ENCODE measurements around the gene ZNF232. TPM values are rescaled to one million over a fixed set of nuclear protein-coding genes. Genes with fewer than 3 reads are reported as not detected.

ZNF232 gene
- 2.5 and 4.4 TPM in 2 replicates for total RNA-seq

GRCh38 chr17:5111402-5112204 lies at the start of gene ZNF232:
TSS of gene ZNF232 (minus strand) at chr17:5111878. CDS start at chr17:5111822, 56 bp downstream.

GRCh38 chr17:5115673-5116651 lies 4.3 kb upstream of the ZNF232 start, which contains the start of gene USP6:
TSS of gene USP6 (plus strand) at chr17:5116032. CDS start at chr17:5130368, 14,336 bp downstream.

DNA sequence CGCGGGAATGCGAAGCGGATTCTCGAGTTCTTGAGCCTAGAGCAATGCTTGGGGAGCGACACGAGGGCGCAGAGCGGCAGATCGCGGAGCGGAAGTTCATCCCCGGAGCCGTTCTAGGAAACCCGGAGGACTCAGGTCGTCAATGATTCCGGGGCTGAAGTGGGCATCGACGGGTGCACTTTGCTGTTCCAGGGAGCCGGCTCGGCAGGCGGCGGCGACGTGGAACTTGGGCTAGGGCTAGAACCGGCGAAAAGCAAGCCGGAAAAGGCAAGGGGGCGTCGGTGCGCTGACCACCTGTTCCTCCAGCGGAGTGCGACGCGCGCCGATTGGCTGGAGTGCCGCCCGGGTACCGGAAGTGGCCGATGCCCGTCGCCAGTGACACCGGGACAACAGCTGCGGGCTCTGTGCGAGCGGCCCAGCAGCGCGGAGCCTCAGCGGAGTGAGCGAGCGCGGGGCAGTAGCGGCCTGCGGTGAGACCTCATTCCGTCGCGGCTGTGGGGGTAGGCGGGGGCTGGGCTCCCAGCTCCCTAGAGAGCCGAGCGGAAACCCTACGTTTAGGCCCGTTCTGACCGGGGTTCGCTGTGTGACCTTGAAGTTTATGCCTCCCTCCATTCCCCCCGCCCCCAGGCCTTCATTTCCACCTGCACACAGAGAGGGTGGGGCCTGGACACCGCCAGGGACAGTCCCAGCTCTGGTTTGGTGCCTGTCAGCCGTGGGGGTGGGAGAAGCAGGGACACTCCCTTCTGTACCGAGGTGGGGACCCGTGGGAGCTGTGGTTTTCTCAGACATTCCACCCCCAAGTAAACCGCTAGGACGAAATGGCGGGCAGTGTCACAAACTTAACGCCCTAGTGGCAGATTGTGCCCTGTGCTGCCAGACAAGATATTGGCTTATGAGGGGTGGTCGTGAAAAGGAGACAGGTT lies 33.3 kb downstream of the ZNF232 start, which contains the start of gene ZFP3:
Gene ZFP3 (plus strand): TSS at position 362 of the 923 bp plus-strand sequence. CDS start 13,038 bp downstream, outside the sequence.

Other genes starting within 250 kb of the ZNF232 start
- gene C17orf107, start 212.3 kb downstream of the ZNF232 start, total RNA-seq: 3.8 and 5.4 TPM in 2 replicates
- gene CHRNE, start 208.8 kb downstream of the ZNF232 start, total RNA-seq: 0.51 TPM in 1 of 2 replicates, not detected in the other
- gene GP1BA, start 179.6 kb downstream of the ZNF232 start, total RNA-seq: not detected in 2 replicates
- 31.3 and 50.4 TPM in 2 replicates for gene SLC25A11, start 171.8 kb downstream of the ZNF232 start, total RNA-seq
- gene RNF167, start 171.6 kb downstream of the ZNF232 start, total RNA-seq: 55.7 and 65.9 TPM in 2 replicates
- 692 and 1,126 TPM in 2 replicates for gene PFN1, start 163.3 kb downstream of the ZNF232 start, total RNA-seq
- 1.6 and 10.7 TPM in 2 replicates for gene ENO3, start 160.8 kb downstream of the ZNF232 start, total RNA-seq
- gene SPAG7, start 144.1 kb downstream of the ZNF232 start, total RNA-seq: 55.8 and 67.8 TPM in 2 replicates
- gene CAMTA2, start 124.2 kb downstream of the ZNF232 start, total RNA-seq: 19.3 and 28.2 TPM in 2 replicates
- gene INCA1, start 114.4 kb downstream of the ZNF232 start, total RNA-seq: 0.47 and 1.6 TPM in 2 replicates
- gene KIF1C, start 113.9 kb downstream of the ZNF232 start, total RNA-seq: 36.3 and 55.4 TPM in 2 replicates
- not detected in 2 replicates for gene SLC52A1, start 76.5 kb downstream of the ZNF232 start, total RNA-seq
- gene ZFP3, start 33.4 kb downstream of the ZNF232 start, total RNA-seq: 1.4 and 1.8 TPM in 2 replicates
- not detected in 2 replicates for gene USP6, start 4.2 kb upstream of the ZNF232 start, total RNA-seq
- 3.5 and 3.9 TPM in 2 replicates for gene ZNF594, start 80.0 kb upstream of the ZNF232 start, total RNA-seq
- gene SCIMP, start 123.0 kb upstream of the ZNF232 start, total RNA-seq: not detected in 2 replicates
- gene RABEP1, start 170.4 kb upstream of the ZNF232 start, total RNA-seq: 26.1 and 28.7 TPM in 2 replicates